Activated CD8-positive, alpha-beta memory T cell treated with anti-CD3 and anti-CD28 coated beads, Interleukin-2, amount 50 U/mL, for 1 hour (primary cell): ENCODE measurements around the gene PALB2.

ENCODE experiments used
- DNase-seq: peaks from one replicate; pipeline ENCODE4 v3.0.0-alpha.2; 2020; ENCODE audit errors: extremely low read depth

Gene PALB2

DNA sequence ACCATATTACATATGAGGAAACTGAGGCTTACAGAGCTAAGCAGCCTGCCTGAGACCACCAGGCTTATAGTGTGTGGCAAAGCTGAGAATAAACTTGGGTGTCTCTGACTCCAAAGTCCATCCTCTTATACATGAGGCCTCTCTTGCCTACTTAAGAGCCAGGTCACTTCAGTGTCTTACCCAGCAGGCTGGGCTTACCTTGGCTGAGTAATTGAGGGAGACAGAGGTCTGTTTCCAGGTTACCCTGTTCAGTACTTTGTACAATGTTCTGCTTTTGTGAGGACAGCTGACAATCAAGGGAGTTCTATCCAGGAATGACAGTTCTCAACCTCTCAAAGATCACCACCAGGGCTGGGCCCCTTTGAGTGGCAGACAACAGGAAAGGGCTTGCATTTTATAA is 59.3 kb downstream of the PALB2 start:
- DNase-seq = no peak

GRCh38 chr16:23580391-23580790 is 60.7 kb downstream of the PALB2 start:
- no peak for DNase-seq

- no peak for DNase-seq
Observed at GRCh38 chr16:23579371-23579770, 61.7 kb downstream of the PALB2 start.

GRCh38 chr16:23578101-23578830 is 62.8 kb downstream of the PALB2 start:
- no peak for DNase-seq

DNA sequence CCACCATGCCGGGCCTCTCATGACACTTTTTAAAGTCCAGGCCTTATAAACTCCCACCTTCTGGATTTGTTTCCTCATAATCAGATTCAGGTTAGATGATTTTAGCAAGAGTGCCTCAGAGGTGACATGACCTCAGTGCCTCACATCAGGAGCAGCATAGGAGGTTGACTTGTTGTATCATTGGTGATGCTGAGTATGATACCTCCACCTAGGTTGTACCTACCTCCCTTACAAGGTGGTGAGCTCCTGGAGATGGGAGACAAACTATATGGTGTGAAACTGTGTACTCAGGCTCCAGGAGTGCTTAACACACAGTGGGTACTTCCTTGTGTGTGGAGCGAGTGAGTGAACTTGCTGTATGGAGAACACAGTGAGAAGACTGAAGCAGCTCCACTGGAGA is 63.6 kb downstream of the PALB2 start:
- DNase-seq = no peak

- no peak for DNase-seq
Observed at GRCh38 chr16:23575834-23576233, 65.3 kb downstream of the PALB2 start.

DNA sequence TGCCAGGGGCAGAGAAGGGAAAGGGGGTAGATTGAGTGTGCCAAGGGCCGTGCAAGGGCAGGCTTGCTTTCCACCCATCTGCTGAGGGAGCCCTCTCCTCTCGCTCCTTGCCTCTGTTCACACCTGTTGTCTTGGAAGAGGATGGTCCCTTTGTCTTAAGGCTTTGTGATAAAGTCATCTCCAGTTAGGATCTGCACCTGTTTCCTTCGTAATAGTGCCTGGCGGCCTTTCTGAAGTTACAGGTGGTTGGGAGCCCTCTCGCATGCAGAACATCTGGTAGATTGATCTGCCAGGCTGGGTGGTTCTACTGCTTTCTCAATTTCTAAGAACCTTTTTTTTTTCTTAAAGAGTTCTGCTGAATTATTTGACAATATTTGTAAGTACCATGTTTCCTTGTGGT is 67.3 kb downstream of the PALB2 start:
- no peak for DNase-seq

GRCh38 chr16:23572394-23572793 is 68.7 kb downstream of the PALB2 start:
- DNase-seq = no peak

- no peak for DNase-seq
Observed at GRCh38 chr16:23571895-23572294, 69.2 kb downstream of the PALB2 start.

DNA sequence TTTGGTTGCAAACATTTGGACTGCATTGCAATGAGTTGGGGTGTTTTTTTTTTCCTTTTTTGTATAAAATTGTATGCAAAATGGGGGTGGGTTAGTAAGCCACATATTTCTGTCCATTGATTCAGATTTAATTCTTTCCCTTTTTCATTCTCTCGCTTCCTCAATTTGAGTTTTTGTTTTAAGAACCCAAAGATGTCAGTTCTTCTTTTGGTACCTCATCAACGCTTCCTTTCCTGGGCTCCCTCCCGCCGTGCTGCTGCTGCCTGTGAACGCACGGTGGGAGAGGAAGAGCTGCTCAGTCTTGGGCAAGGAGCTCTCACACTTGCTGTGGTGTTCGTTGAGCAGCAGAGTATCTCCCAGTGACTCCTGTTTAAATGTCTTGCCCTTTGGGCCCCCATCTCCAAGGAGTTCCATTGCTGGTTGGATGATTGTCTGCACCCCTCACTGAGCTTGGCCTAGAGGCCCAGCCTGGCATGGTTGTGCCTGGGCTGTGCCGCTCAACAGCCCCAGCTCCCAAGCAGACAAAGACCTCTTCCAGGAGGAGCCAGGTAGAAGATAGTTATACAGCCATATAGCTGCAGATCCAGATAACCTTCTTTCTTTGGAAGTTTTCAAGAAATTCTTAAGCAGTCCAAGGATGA is 70.0 kb downstream of the PALB2 start:
- DNase-seq = no peak

DNA sequence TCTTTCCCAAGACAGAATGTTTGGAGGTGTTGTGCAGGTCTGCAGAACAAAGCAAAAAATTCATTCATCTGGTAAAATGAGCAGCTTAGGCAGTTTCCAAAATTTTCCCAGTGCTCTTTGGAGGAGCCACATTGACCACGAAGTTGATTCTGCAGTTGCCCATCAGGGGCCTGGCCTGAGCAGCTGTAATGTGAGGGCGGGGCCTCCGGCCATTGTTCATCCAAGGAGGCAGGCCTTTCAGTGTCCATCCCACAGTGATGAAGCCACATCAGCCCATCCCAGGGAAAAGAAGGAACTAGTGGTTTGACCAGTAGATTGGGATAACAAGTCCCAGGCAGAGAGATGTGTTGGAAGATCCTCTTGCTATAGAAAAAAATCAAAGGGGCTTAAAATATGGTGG is 73.5 kb downstream of the PALB2 start:
- no peak for DNase-seq

DNA sequence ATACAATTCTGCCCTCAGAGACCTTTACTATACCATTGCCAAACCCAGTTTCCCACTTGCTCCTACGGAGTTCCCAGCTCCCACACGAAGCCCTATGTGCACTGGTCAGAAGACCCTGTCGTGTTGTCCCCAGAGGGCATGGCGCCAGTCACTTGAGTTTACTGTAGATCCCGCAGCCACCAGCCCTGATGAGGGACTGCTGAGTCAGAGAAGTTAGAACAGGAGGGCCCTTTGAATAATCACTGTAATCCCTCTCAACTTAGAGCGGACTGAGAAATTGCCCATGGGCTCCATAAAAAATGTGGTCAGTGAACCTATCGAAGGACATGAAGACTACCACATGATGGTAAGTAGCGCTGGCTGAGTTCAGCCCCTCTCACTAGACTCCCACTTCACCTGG is 74.4 kb downstream of the PALB2 start:
- DNase-seq = no peak

GRCh38 chr16:23564575-23565363 is 76.3 kb downstream of the PALB2 start:
- DNase-seq = no peak

GRCh38 chr16:23563186-23563585 is 77.9 kb downstream of the PALB2 start:
- no peak for DNase-seq

DNA sequence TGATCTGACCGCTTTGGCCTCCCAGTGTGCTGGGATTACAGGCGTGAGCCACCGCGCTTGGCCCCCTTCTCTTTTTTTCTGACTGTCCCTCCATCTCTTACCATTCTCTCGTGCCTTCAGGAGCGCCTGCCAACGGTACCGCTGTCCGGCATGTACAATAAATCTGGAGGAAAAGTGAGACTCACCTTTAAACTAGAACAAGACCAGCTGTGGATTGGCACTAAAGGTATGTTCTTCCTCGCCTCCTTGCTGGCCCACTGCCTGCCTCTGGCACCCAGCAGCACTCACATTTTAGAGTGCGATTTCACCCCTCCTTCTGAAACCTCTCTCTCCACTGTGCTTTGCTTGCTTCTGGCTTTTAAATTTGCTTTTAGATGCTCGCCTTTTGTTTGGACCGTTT is 78.6 kb downstream of the PALB2 start:
- no peak for DNase-seq

- DNase-seq = no peak
Observed at GRCh38 chr16:23561586-23561985, 79.5 kb downstream of the PALB2 start.

DNA sequence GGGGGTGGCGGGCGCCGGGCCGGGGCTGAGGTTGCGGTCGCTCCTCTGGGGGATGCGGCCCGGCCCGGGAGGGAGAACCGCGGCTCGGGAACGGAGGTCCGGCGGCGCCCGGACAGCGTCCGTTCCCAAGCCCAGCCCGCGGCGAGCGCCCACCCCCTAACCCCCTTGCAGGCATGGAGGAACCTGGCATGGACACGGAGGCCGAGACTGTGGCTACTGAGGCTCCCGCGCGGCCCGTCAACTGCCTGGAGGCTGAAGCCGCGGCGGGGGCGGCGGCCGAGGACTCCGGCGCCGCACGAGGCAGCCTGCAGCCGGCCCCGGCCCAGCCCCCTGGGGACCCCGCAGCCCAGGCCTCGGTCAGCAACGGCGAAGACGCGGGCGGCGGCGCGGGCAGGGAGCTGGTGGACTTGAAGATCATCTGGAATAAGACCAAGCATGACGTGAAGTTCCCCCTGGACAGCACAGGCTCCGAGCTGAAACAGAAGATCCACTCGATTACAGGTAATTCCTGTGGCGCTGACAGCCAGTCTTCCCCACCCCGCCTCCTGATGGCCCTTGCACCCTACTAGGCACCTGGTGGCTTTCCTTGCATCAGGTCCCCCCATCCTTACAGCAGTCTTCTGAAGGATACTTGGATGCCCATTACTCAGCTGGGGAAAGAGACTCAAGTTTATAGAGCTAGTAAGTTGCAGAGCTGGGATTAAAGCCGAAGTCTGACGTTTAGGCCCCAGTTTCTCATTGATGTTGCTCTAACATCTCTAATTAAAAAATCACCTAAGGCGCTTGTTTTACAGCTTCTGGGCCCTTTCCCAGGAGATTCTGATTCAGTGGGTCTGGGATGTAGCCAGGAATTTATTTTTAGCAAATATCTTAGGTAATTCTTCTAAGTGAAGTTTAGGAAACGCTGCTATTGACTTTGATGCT is 83.1 kb downstream of the PALB2 start:
- DNase-seq = no peak

DNA sequence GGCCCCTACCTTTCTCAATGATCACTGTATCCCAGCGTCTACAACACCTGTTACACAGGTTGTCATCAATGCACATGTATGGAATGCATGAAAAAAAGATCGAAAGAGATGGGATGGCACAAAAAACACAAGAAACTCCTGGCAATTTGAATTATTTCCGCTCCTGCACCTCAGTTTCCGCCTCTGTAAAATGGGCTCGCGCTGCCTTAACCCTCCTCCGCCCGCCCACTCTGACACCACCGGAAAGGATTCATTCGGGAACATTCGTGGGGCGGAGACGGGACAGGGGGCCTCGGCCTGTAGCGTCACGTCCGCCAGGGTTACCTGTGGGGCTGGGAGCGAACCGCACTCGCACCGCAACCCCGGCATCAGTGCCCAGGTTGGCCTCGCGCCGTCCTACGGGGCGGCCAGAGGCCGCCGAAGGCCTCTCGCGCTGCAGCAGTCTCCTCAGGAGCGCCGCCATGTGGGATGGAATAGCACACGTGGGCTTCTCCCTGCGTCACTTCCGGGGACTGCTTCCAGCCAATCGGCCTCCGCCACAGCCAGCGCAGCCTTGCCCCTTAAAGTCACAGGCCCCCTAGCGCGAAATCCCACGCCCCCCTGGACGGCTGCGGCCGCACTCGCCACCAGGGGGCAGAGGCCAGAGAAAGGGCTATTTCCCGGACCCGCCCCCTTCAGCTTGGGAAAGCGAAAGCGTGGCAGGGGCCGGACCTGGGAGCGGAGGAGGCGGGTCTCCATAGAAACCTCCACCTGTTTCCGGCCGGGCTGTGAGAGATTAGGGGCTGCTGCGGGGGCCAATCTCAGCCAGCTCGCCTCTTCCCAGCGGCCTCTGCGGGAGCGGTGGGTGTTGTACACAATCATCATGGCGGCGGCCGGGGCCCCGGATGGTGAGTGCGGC is 84.0 kb downstream of the PALB2 start, which contains the start of the genes EARS2 and UBFD1:
TSS of gene EARS2 (minus strand) at position 470 of the 898 bp plus-strand sequence. CDS start at position 463, 7 bp downstream.
TSS of gene UBFD1 (plus strand) at position 847 of the 898 bp plus-strand sequence. CDS start at position 863, 16 bp downstream.
- DNase-seq = peak; percentile 87

- DNase-seq = no peak
Observed at GRCh38 chr16:23554536-23554935, 86.6 kb downstream of the PALB2 start.
